Measurements from ENCODE around the gene VPS41. TPM values are rescaled to one million over a fixed set of nuclear protein-coding genes. Genes with fewer than 3 reads are reported as not detected.

VPS41 gene
- total RNA-seq, 1 donor from 2014 or later = 56.2 TPM

- no peak for DNase-seq (ENCODE audit: low read depth)
These were observed 172.9 kb downstream of the VPS41 start for GRCh38 chr7:38736138-38736537.

- peak; percentile 30 for DNase-seq (ENCODE audit: low read depth)
These were observed 177.8 kb downstream of the VPS41 start for GRCh38 chr7:38731215-38731614.

- peak; percentile 82 for DNase-seq (ENCODE audit: low read depth)
These were observed 180.8 kb downstream of the VPS41 start for GRCh38 chr7:38728145-38728544.

- peak; percentile 95 for DNase-seq (ENCODE audit: low read depth)
These were observed 181.6 kb downstream of the VPS41 start for GRCh38 chr7:38727184-38727940.

- peak; percentile 31 for DNase-seq (ENCODE audit: low read depth)
These were observed 185.7 kb downstream of the VPS41 start for GRCh38 chr7:38723327-38723726.

- DNase-seq (ENCODE audit: low read depth) = no peak
These were observed 192.6 kb downstream of the VPS41 start for GRCh38 chr7:38716397-38716796.

GRCh38 chr7:38709123-38709522 lies 199.9 kb downstream of the VPS41 start:
- no peak for DNase-seq (ENCODE audit: low read depth)

GRCh38 chr7:38704751-38705150 lies 204.2 kb downstream of the VPS41 start:
- DNase-seq (ENCODE audit: low read depth) = no peak

- DNase-seq (ENCODE audit: low read depth) = no peak
These were observed 204.9 kb downstream of the VPS41 start for GRCh38 chr7:38704041-38704547.

GRCh38 chr7:38703093-38703492 lies 205.9 kb downstream of the VPS41 start:
- no peak for DNase-seq (ENCODE audit: low read depth)

- DNase-seq (ENCODE audit: low read depth) = no peak
These were observed 206.9 kb downstream of the VPS41 start for GRCh38 chr7:38702002-38702535.

GRCh38 chr7:38700116-38700515 lies 208.9 kb downstream of the VPS41 start:
- no peak for DNase-seq (ENCODE audit: low read depth)

- DNase-seq (ENCODE audit: low read depth) = no peak
These were observed 209.5 kb downstream of the VPS41 start for GRCh38 chr7:38699471-38699870.

GRCh38 chr7:38694326-38694725 lies 214.7 kb downstream of the VPS41 start:
- no peak for DNase-seq (ENCODE audit: low read depth)

GRCh38 chr7:38686888-38687287 lies 222.1 kb downstream of the VPS41 start:
- DNase-seq (ENCODE audit: low read depth) = no peak

GRCh38 chr7:38685851-38686250 lies 223.1 kb downstream of the VPS41 start:
- DNase-seq (ENCODE audit: low read depth) = no peak

GRCh38 chr7:38682606-38683005 lies 226.4 kb downstream of the VPS41 start:
- no peak for DNase-seq (ENCODE audit: low read depth)

- no peak for DNase-seq (ENCODE audit: low read depth)
These were observed 227.1 kb downstream of the VPS41 start for GRCh38 chr7:38681882-38682281.

GRCh38 chr7:38679419-38679818 lies 229.6 kb downstream of the VPS41 start:
- DNase-seq (ENCODE audit: low read depth) = no peak

GRCh38 chr7:38678698-38679054 lies 230.3 kb downstream of the VPS41 start:
- DNase-seq (ENCODE audit: low read depth) = no peak

GRCh38 chr7:38677981-38678697 lies 230.9 kb downstream of the VPS41 start:
- DNase-seq (ENCODE audit: low read depth) = no peak

GRCh38 chr7:38675494-38676106 lies 233.4 kb downstream of the VPS41 start:
- no peak for DNase-seq (ENCODE audit: low read depth)
